Uterus (tissue), 2 donors: ENCODE data around the gene RABGGTA.

Source experiments
- CTCF ChIP-seq, 4 experiments: fragments of 200-600 bp in 2 of 4; fragments of 450-650 bp in 2 of 4; sonication (generic) in 2 of 4; IDR thresholded peaks; one replicate each; pipeline ENCODE4 v1.5.1; 2016 to 2019; ENCODE audit warnings: antibody characterized with exemption in 4 of 4, mild to moderate bottlenecking in 2 of 4, moderate library complexity in 1 of 4
- POLR2A ChIP-seq, 2 donors: fragments of 450-650 bp; IDR thresholded peaks; one replicate each; pipeline ENCODE4 v1.6.1; 2016; ENCODE audit warnings: antibody characterized with exemption in 2 of 2, mild to moderate bottlenecking in 1 of 2, moderate library complexity in 1 of 2

- no peak for TF ChIP-seq CTCF (IDR thresholded peaks at IDR 0.05)
- no peak for TF ChIP-seq POLR2A (IDR thresholded peaks at IDR 0.05)
These were observed 20.9 kb upstream of the RABGGTA start for GRCh38 chr14:24292118-24292807.
